Measurements from ENCODE around the gene PTPRH.

GRCh38 chr19:55131421-55131820 lies 77.9 kb downstream of the PTPRH start:
- no peak for TF ChIP-seq CTCF (IDR thresholded peaks at IDR 0.05)
- TF ChIP-seq EZH2 (IDR thresholded peaks at IDR 0.05; ENCODE audit: borderline replicate concordance, insufficient read depth, low read depth, low read length, poor library complexity, severe bottlenecking) = no peak

Measured in B cell (primary cell).